Gastrocnemius medialis (tissue), 4 donors: ENCODE results near the gene PDE4D.

Source experiments
- CTCF ChIP-seq, 5 experiments: fragments of 450-650 bp in 3 of 5; fragments of 200-600 bp in 2 of 5; sonication (generic) in 2 of 5; IDR thresholded peaks in 4 of 5; conservative IDR thresholded peaks in 1 of 5; 1 replicate in 4 of 5; 2 replicates in 1 of 5; pipeline ENCODE4 v1.5.1; 2016 to 2019; ENCODE audit warnings: antibody characterized with exemption in 5 of 5, mild to moderate bottlenecking in 3 of 5, moderate library complexity in 3 of 5
- POLR2A ChIP-seq, 2 donors: fragments of 450-650 bp; IDR thresholded peaks; one replicate each; pipeline ENCODE4 v1.6.1; 2017; ENCODE audit warnings: antibody characterized with exemption in 2 of 2, mild to moderate bottlenecking in 2 of 2, moderate library complexity in 2 of 2

- no peak for TF ChIP-seq CTCF (IDR thresholded peaks at IDR 0.05 in 4 of 5, conservative IDR thresholded peaks at IDR 0.05 in 1 of 5)
- TF ChIP-seq POLR2A (IDR thresholded peaks at IDR 0.05), result no peak
Measured at GRCh38 chr5:59241119-59241518, 652.4 kb downstream of the PDE4D start.
